ENCODE measurements around the gene MCTP1.

The MCTP1 gene

GRCh38 chr5:94944160-94944559, 340.7 kb downstream of the MCTP1 start:
- DNase-seq, result no peak

DNA sequence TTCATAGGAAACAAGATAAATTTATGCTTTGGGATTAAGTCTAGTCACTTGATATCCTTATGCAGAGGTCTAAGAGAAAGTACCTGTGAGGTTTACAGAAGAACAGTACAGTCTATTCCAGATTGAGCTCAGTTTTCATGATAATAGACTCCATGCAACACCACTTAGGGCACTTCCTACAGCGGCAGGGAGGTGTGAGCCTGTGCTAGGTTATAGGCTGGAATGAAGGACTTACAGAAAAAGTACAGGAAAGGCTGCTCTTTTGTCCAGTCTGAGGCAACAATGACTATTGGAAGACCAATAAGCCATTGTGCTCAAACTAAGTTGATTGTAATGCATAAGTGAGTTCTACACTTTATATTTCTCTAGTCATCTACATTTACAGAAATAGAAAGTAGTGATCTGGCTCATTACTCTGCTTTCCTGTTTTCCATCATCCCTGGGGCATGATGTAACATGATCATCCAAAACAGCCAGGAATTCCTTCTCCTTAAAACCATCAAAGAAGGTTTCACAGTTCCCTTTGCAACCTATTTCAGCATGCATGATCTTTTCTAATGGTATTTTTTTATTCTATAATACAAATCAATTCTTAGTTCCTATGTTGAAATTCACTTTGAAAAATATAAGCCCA, 343.7 kb downstream of the MCTP1 start:
- no peak for DNase-seq

DNA sequence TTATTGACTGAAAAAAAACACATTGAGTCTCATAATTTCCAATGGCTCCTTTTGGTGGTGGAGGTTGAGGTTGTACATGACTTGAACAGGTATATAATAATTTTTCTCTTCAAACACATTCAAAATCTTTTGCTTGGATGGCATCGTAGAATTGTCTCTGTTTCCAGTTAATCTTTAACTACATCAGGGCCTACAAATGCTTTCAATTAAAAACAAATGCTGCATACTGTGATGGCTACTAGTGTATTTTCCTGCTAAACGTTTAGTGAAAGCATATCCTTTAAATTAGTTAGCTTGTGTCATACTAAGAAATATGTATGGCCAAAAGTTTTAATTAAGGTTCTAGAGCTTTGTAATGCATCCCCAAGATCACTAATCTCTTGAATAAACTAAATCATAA, 352.6 kb downstream of the MCTP1 start:
- DNase-seq, result no peak

DNA sequence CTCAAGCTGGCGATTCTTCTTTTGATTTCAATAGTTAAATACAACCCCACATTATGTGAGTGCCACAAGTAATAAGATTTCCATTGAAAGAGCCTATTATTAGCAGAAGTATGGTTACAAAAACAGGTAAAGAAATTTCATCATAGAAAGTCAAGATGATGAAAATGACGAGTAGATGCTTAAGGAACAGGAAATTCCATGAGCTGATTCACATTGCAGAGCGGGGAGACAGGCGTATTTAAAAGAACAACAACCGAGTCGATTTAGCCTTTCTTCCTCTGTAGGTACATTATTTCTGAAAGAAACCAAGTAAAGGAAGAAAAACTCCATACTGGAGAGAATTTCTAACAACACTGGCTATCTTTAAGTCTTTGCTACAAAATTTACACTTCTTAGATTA, 356.0 kb downstream of the MCTP1 start:
- no peak for DNase-seq

DNA sequence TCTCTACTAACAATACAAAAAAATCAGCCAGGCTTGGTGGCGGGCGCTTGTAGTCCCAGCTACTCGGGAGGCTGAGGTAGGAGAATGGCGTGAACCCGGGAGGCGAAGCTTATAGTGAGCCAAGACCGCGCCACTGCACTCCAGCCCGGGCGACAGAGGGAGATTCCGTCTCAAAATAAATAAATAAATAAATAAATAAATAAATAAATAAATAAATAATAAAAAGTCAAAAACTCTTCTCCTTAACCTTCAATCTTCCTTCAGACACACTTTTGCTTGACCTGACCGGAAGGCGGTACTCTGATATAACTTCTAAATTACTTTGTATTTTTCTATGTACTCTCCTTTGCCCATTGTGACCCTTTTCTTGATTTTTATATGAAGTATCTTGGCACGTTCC, 364.3 kb downstream of the MCTP1 start:
- no peak for DNase-seq

DNA sequence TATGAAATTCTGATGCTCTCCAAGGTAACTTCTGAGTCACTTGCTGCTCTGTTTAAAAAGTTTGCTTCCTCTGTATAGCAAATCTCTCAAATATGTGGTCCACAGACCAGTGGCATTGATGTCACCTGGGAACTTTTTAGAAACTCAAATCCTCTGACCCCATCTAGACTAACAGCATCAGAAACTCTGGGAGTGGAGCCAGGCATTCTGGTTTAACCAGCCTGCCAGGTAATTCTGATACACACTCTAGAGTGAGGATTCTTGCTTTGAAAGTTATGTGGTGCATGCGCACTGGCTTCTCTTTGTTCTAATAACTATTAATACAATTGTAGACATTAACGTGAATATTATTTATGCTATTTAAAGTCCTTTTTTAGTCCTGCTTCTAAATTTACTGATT, 368.3 kb downstream of the MCTP1 start:
- DNase-seq, result no peak

DNA sequence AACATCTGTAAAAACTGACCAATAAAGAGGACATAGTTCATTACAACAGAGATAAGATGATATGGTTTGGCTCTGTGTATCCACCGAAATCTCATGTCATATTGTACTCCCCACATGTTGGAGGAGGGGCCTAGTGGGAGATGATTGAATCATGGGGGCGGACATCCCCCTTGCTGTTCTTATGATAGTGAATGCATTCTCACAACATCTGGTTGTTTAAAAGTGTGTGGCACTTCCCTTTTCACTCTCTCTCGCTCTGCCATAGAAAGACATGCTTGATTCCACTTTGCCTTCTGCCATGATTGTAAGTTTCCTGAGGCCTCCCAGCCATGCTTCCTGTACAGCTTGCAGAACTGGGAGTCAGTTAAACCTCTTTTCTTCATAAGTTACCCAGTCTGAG, 373.6 kb downstream of the MCTP1 start:
- DNase-seq, result no peak

DNA sequence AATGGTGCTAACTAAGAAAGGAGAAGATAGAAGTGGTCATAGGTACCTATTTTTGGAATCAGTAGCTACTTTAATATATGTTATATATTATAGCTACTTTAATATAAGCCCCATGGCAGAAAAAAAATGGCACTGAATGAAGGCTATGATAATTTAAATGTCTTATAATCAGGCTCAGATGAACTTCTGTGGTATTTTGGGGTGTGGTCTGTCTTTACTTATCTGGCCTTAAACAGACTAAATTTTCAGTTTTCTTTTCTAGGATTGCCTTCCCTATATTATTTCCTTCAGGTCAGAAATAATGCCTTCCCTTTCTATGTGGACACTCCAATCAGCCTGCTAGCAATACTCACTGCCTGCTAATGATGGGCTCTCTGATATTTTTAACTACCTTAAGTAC, 374.2 kb downstream of the MCTP1 start:
- DNase-seq, result no peak

GRCh38 chr5:94908889-94909480, 375.9 kb downstream of the MCTP1 start:
- DNase-seq, result no peak

DNA sequence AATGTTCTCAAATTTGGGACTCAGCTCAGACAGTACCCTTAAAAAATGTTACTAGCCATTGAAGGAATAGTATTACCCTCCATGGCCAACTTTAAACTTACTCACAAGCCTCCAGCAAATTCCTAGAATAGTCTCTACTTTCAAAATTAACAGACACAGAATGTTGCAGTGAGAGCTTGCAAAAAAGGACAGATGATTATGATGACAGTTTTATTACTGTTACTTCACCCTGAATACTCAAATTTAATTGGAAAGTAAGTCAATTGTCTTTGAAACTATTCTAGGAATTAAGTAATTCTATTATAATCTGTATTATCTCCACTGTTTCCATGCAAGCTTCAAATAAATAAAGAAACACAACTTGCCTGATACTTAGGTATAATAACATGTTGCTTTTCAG, 378.1 kb downstream of the MCTP1 start:
- no peak for DNase-seq

DNA sequence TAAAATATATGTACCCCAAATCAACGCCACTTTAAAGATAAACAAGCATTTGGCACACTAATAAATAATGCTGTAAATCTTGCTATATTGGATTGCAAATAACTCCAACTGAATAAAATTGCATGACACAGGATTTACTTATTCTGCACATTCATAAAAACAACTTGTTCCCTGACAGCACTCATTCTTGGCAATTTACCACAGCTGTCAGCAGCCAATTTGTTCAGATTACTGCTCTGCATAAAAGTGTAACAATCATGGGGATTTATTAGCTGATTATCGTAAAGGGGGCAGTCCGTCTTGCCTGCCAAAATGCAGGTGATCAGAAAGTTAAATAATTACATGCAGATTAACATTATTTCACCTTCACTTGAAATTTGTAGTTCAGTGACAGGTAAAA, 381.2 kb downstream of the MCTP1 start:
- DNase-seq, result no peak

- DNase-seq, result no peak
Measured at GRCh38 chr5:94901191-94901979, 383.5 kb downstream of the MCTP1 start.

DNA sequence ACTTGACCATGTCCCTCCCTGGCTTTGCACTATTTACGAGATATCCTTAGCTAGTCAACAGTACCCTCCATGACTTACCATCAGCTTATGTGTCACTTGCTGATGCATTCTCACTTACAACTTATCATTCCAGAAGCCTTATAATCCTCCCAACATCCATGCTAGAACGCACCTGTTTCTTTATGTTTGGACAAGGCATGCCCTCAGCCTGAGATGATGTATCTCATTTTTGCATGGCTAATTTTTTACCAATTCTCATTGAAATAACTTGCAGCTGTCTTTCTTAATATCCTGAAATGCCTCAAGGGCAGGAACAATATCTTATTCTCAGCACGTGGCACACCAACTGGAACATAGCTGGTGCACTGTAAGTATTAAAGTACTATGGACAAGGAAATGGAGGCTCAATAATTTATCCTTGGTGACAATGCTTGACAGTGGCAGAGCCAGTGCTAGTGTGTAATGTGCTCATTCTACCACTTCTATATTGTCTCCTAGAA, 384.8 kb downstream of the MCTP1 start:
- DNase-seq, result no peak

GRCh38 chr5:94893412-94894135, 391.3 kb downstream of the MCTP1 start:
- DNase-seq, result no peak

- DNase-seq, result no peak
Measured at GRCh38 chr5:94891972-94892371, 392.9 kb downstream of the MCTP1 start.

- DNase-seq, result no peak
Measured at GRCh38 chr5:94891565-94891964, 393.3 kb downstream of the MCTP1 start.

DNA sequence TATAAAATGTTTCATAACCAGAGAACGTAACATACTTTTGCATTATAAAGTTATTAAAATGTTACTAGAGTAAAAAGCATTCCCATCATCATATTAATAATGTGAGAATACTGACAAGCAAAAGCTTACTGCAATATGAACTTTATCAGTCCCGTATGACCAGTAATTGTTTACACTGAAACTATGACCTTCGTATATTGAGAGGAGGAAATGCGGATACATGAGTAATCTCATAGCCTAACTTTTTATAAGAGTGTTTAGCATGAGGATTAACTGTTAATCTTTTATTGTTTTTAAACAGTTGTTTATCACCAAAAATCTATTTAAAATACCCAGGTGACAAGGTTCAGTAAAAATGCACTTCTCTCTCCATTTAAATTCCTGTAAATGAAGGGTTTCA, 394.0 kb downstream of the MCTP1 start:
- no peak for DNase-seq

DNA sequence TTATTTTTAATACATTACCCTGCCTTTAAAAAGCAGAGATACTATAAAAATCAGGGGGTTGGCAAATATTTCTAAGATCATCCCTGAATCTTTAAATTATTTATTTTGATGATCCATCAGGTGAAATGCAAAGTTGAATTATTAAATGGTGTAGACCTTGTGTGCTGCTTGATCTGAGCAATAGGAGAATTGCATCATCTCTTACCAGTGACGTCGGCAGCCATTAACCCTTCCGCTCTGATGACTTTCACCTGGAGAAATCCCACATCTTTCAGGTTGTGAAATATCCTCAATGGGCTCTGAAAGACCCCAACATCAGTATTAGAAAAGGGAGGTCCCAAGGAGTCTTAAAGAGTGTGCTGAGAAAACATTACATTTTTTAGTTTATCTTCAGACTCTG, 396.2 kb downstream of the MCTP1 start:
- DNase-seq, result no peak

- DNase-seq, result no peak
Measured at GRCh38 chr5:94885931-94886330, 399.0 kb downstream of the MCTP1 start.

DNA sequence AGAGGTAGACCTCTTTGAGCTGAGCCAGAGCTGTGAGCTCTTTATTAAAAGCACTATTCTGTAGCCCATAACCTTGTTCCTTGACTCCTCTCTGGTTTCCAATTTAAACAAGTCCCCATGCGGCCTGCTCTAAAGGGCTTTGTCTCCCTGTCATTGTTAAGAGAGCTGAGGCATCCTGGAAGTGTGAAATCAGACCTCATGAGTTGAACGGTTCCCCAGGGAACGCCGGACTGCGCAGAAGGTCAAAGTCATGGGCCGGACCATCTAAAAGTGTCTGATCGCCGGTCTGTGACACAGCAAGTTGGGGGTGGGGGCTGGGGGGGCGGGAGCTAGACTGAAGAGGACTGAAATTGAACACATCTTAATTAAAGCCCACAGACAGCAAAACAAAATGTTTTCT, 400.6 kb downstream of the MCTP1 start:
- no peak for DNase-seq

- DNase-seq, result no peak
Measured at GRCh38 chr5:94872526-94872925, 412.4 kb downstream of the MCTP1 start.

DNA sequence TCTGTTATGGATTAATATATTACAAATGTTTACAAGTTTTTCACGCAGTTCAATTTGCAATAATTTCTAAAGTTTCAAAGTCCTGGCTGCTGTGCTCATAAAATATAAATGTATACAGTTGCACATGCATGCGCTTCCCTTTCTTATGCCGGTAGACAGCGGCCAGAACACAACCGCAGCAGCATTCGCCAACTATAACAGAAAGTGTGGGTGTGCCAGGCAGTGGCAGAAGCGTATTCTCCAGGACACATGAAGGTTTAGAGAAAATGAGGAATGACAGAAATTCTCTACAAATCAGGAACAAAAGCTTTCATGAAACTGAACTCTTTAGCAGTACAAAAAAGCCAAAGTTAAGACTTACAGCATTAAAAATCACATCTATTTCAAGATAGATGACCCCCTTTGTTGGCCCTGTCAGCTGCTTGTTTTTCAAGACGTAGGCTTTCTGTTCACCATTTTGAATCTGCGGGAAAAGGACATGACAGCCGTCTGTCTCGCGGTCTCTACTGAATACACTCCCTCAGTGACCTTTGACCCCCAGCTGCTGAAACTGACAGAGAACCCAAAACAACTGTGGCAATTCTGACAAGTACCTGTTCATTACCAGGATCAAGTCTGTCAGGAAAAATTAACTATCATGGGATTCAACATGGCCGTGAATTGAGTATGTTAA, 414.2 kb downstream of the MCTP1 start:
- DNase-seq, result no peak

All from right kidney (tissue), 1 donor.